Measurements from ENCODE around the gene RELL1. TPM values are rescaled to one million over a fixed set of nuclear protein-coding genes. Genes with fewer than 3 reads are reported as not detected.

RELL1 gene
- polyA plus RNA-seq, 1 donor from 2014 or later, result 0.86 TPM

- Mint-ChIP-seq H3K27ac (no peak overlapping the region), H3K9me3 (no peaks in the 10 kb centered on the region), H3K36me3 (peaks cover 1% of the 10 kb centered on the region), H3K4me3 (no peak overlapping the region), H3K27me3 (peaks cover 9% of the 10 kb centered on the region), H3K4me1 (no peaks in the 10 kb centered on the region)
Observed at GRCh38 chr4:37710491-37710890, 24.3 kb upstream of the RELL1 start.

- H3K36me3 Mint-ChIP-seq, result no peaks in the 10 kb centered on the region
- H3K4me3 Mint-ChIP-seq, result no peak overlapping the region
- H3K4me1 Mint-ChIP-seq, result no peaks in the 10 kb centered on the region
- H3K27me3 Mint-ChIP-seq, result peaks cover 2% of the 10 kb centered on the region
- H3K9me3 Mint-ChIP-seq, result no peaks in the 10 kb centered on the region
- H3K27ac Mint-ChIP-seq, result peak overlapping the region in 1 of 3 donors; percentile 54
Observed at GRCh38 chr4:37706032-37706431, 19.9 kb upstream of the RELL1 start.

- no peaks in the 10 kb centered on the region for H3K36me3 Mint-ChIP-seq
- peaks cover 2% of the 10 kb centered on the region for H3K27me3 Mint-ChIP-seq
- H3K27ac Mint-ChIP-seq, result peak overlapping the region in 1 of 3 donors; percentile 54
- H3K4me3 Mint-ChIP-seq, result no peak overlapping the region
- H3K4me1 Mint-ChIP-seq, result no peaks in the 10 kb centered on the region
- H3K9me3 Mint-ChIP-seq, result no peaks in the 10 kb centered on the region
Observed at GRCh38 chr4:37705571-37705970, 19.4 kb upstream of the RELL1 start.

- Mint-ChIP-seq H3K27ac (no peak overlapping the region), H3K4me3 (no peak overlapping the region), H3K9me3 (no peaks in the 10 kb centered on the region), H3K27me3 (peaks cover 2% of the 10 kb centered on the region), H3K36me3 (no peaks in the 10 kb centered on the region), H3K4me1 (no peaks in the 10 kb centered on the region)
Observed at GRCh38 chr4:37699868-37700481, 13.8 kb upstream of the RELL1 start.

GRCh38 chr4:37697566-37697965 lies 11.4 kb upstream of the RELL1 start:
- peaks cover 2% of the 10 kb centered on the region for H3K27me3 Mint-ChIP-seq
- H3K4me3 Mint-ChIP-seq, result no peak overlapping the region
- H3K4me1 Mint-ChIP-seq, result peaks cover 0 to 2% (median 0%) of the 10 kb centered on the region in 3 donors
- H3K9me3 Mint-ChIP-seq, result peaks cover 2 to 9% (median 4%) of the 10 kb centered on the region in 3 donors
- H3K27ac Mint-ChIP-seq, result no peak overlapping the region
- H3K36me3 Mint-ChIP-seq, result peaks cover 2% of the 10 kb centered on the region

- Mint-ChIP-seq H3K4me3 (no peak overlapping the region), H3K27me3 (peaks cover 2% of the 10 kb centered on the region), H3K4me1 (peaks cover 0 to 2% (median 0%) of the 10 kb centered on the region in 3 donors), H3K27ac (peak overlapping the region in 1 of 3 donors; percentile 52), H3K9me3 (peaks cover 3 to 10% (median 8%) of the 10 kb centered on the region in 3 donors), H3K36me3 (peaks cover 4% of the 10 kb centered on the region)
Observed at GRCh38 chr4:37693450-37694190, 7.4 kb upstream of the RELL1 start.

GRCh38 chr4:37693030-37693429 lies 6.9 kb upstream of the RELL1 start:
- Mint-ChIP-seq H3K4me1 (peaks cover 0 to 2% (median 0%) of the 10 kb centered on the region in 3 donors), H3K9me3 (peaks cover 3 to 10% (median 8%) of the 10 kb centered on the region in 3 donors), H3K27me3 (no peaks in the 10 kb centered on the region), H3K36me3 (peaks cover 4% of the 10 kb centered on the region), H3K4me3 (no peak overlapping the region), H3K27ac (no peak overlapping the region)

- peaks cover 4% of the 10 kb centered on the region for H3K36me3 Mint-ChIP-seq
- peaks cover 3 to 6% (median 4%) of the 10 kb centered on the region in 3 donors for H3K4me1 Mint-ChIP-seq
- no peak overlapping the region for H3K27ac Mint-ChIP-seq
Observed at GRCh38 chr4:37690976-37691375, 4.8 kb upstream of the RELL1 start.

GRCh38 chr4:37689353-37690095 lies 3.3 kb upstream of the RELL1 start:
- no peak overlapping the region for H3K27ac Mint-ChIP-seq
- peak overlapping the region in 1 of 4 donors; percentile 85 for H3K4me3 Mint-ChIP-seq
- H3K36me3 Mint-ChIP-seq, result peaks cover 4% of the 10 kb centered on the region
- H3K27me3 Mint-ChIP-seq, result no peaks in the 10 kb centered on the region
- peaks cover 11 to 12% (median 11%) of the 10 kb centered on the region in 3 donors for H3K4me1 Mint-ChIP-seq
- H3K9me3 Mint-ChIP-seq, result peaks cover 3 to 10% (median 8%) of the 10 kb centered on the region in 3 donors

More at GRCh38 chr4:37690976-37691375, 4.8 kb upstream of the RELL1 start:
- Mint-ChIP-seq H3K27me3 (no peaks in the 10 kb centered on the region), H3K9me3 (peaks cover 3 to 10% (median 8%) of the 10 kb centered on the region in 3 donors), H3K4me3 (no peak overlapping the region)

GRCh38 chr4:37687681-37688080 lies 1.5 kb upstream of the RELL1 start:
- peaks cover 4% of the 10 kb centered on the region for H3K27me3 Mint-ChIP-seq
- no peak overlapping the region for H3K27ac Mint-ChIP-seq
- peak overlapping the region in 2 of 4 donors; percentile 83 to 99 for H3K4me3 Mint-ChIP-seq
- H3K4me1 Mint-ChIP-seq, result peaks cover 20 to 22% (median 20%) of the 10 kb centered on the region in 3 donors
- peaks cover 2 to 5% (median 3%) of the 10 kb centered on the region in 3 donors for H3K9me3 Mint-ChIP-seq
- H3K36me3 Mint-ChIP-seq, result peaks cover 3% of the 10 kb centered on the region

GRCh38 chr4:37687194-37687562 lies 1.0 kb upstream of the RELL1 start:
- Mint-ChIP-seq H3K27ac (peak overlapping the region; percentile 7 to 22 (median 15)), H3K4me3 (peak overlapping the region; percentile 83 to 99 (median 93)), H3K27me3 (peaks cover 4% of the 10 kb centered on the region), H3K36me3 (no peaks in the 10 kb centered on the region), H3K4me1 (peaks cover 20 to 27% (median 20%) of the 10 kb centered on the region in 3 donors), H3K9me3 (no peaks in the 10 kb centered on the region)

- no peaks in the 10 kb centered on the region for H3K36me3 Mint-ChIP-seq
- peaks cover 20 to 29% (median 20%) of the 10 kb centered on the region in 3 donors for H3K4me1 Mint-ChIP-seq
- peaks cover 4% of the 10 kb centered on the region for H3K27me3 Mint-ChIP-seq
Observed at GRCh38 chr4:37685823-37686372, 278 bp downstream of the RELL1 start.

GRCh38 chr4:37685161-37685822 lies 884 bp downstream of the RELL1 start:
- peak overlapping the region; percentile 81 to 94 (median 92) for H3K4me3 Mint-ChIP-seq
- peaks cover 20 to 29% (median 20%) of the 10 kb centered on the region in 3 donors for H3K4me1 Mint-ChIP-seq
- peaks cover 4% of the 10 kb centered on the region for H3K27me3 Mint-ChIP-seq
- H3K9me3 Mint-ChIP-seq, result no peaks in the 10 kb centered on the region
- H3K27ac Mint-ChIP-seq, result peak overlapping the region in 2 of 3 donors; percentile 82 to 85
- no peaks in the 10 kb centered on the region for H3K36me3 Mint-ChIP-seq

More at GRCh38 chr4:37685823-37686372, 278 bp downstream of the RELL1 start:
- Mint-ChIP-seq H3K4me3 (peak overlapping the region; percentile 91 to 99 (median 94)), H3K27ac (peak overlapping the region in 2 of 3 donors; percentile 82 to 85), H3K9me3 (no peaks in the 10 kb centered on the region)

- Mint-ChIP-seq H3K4me1 (peaks cover 20 to 29% (median 20%) of the 10 kb centered on the region in 3 donors), H3K27ac (peak overlapping the region in 1 of 3 donors; percentile 82), H3K36me3 (no peaks in the 10 kb centered on the region), H3K4me3 (peak overlapping the region in 2 of 4 donors; percentile 22 to 93), H3K9me3 (no peaks in the 10 kb centered on the region), H3K27me3 (peaks cover 4% of the 10 kb centered on the region)
Observed at GRCh38 chr4:37684154-37684553, 2.0 kb downstream of the RELL1 start.
